Right atrium auricular region (tissue), 2 donors: Measurements from ENCODE around the gene TNNI3K. TPM values are rescaled to one million over a fixed set of nuclear protein-coding genes. Genes with fewer than 3 reads are reported as not detected.

Experiments used
- DNase-seq: peaks from one replicate; pipeline ENCODE4 v3.0.0-alpha.2; 2019; ENCODE audit warnings: low spot score
- H3K27ac ChIP-seq, 2 donors: fragments of 200-600 bp; sonication (generic); 1 replicate in 1 of 2; 2 replicates in 1 of 2; pipeline ENCODE4 v1.5.1; 2016 to 2019
- H3K27me3 ChIP-seq, 2 donors: fragments of 200-600 bp; sonication (generic); one replicate each; pipeline versions ENCODE4 v1.5.1 to v1.6.0; 2017 to 2019
- H3K36me3 ChIP-seq: fragments of 200-600 bp; sonication (generic); one replicate; pipeline ENCODE4 v1.5.1; 2016
- H3K4me1 ChIP-seq, 2 donors: fragments of 200-600 bp; sonication (generic); one replicate each; pipeline versions ENCODE4 v1.5.1 to v1.6.0; 2017 to 2019
- H3K4me3 ChIP-seq, 2 donors: fragments of 200-600 bp; sonication (generic); 1 replicate in 1 of 2; 2 replicates in 1 of 2; pipeline ENCODE4 v1.5.1; 2017 to 2019; ENCODE audit warnings: mild to moderate bottlenecking in 1 of 2, moderate library complexity in 1 of 2
- H3K9me3 ChIP-seq, 2 donors: fragments of 200-600 bp; sonication (generic); one replicate each; pipeline ENCODE4 v1.5.1; 2019
- total RNA-seq, 2 donors: library from RNA; depleted of rRNA; stranded (reverse); fragments of >200 nt; gene quantifications; one replicate each; pipeline ENCODE4 v1.1.0, GENCODE V29; 2016
- TF ChIP-seq, protein P1 (sequence below), 2 donors: fragments of 200-600 bp; sonication (generic); IDR thresholded peaks; one replicate each; pipeline ENCODE4 v1.5.1; 2019; ENCODE audit warnings: antibody characterized with exemption in 2 of 2

Gene TNNI3K
- total RNA-seq, 2 donors from 2014 or later = 14.6 to 18.3 TPM

DNA sequence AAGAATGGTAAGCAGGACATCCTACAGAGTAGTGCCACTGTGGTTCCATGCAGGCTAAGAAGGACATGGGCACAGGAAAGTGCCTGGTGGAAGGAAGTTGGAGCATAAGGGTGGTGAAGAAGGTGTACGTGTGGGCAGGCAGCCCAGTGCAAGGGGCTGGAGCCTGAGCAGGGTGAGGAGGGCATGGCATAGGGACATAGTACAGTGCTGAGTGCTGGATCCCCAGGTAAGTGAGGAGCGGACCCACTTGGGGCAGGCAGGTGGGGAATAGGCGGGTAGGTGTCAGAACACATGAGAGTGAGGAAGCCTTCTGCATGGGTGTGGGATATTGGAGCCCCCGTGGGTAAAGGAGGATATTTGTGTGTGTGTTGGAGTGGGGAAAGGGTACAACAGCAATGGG is 292.9 kb downstream of the TNNI3K start:
- no peak overlapping the region for H3K4me3 ChIP-seq
- H3K9me3 ChIP-seq = no peaks in the 10 kb centered on the region
- no peaks in the 10 kb centered on the region for H3K4me1 ChIP-seq
- TF ChIP-seq, protein P1, sequence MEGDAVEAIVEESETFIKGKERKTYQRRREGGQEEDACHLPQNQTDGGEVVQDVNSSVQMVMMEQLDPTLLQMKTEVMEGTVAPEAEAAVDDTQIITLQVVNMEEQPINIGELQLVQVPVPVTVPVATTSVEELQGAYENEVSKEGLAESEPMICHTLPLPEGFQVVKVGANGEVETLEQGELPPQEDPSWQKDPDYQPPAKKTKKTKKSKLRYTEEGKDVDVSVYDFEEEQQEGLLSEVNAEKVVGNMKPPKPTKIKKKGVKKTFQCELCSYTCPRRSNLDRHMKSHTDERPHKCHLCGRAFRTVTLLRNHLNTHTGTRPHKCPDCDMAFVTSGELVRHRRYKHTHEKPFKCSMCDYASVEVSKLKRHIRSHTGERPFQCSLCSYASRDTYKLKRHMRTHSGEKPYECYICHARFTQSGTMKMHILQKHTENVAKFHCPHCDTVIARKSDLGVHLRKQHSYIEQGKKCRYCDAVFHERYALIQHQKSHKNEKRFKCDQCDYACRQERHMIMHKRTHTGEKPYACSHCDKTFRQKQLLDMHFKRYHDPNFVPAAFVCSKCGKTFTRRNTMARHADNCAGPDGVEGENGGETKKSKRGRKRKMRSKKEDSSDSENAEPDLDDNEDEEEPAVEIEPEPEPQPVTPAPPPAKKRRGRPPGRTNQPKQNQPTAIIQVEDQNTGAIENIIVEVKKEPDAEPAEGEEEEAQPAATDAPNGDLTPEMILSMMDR (IDR thresholded peaks at IDR 0.05) = no peak
- H3K36me3 ChIP-seq = no peaks in the 10 kb centered on the region
- H3K27me3 ChIP-seq = no peaks in the 10 kb centered on the region
- H3K27ac ChIP-seq = no peak overlapping the region
- no peak for DNase-seq

DNA sequence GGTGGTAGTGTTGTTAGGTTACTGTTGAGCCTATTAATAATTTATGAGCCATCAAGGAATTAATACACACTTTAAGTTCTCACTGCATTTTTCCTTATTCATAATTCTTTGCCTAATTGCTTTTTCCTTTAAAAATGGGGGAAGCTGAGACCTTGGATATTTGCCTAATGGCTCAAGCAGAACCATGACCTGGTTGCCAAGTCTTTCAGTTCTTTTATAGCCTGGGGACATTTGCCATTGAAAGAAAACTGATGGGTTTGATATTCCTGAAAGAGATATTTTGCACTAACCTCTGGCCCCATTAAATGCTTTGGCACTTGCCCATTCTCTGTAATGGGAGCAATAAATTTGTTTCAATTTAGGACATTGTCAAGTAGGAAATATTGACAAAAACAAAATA is 295.7 kb downstream of the TNNI3K start:
- DNase-seq = no peak
- H3K36me3 ChIP-seq = no peaks in the 10 kb centered on the region
- H3K9me3 ChIP-seq = no peaks in the 10 kb centered on the region
- TF ChIP-seq, protein P1 (IDR thresholded peaks at IDR 0.05) = no peak
- H3K4me3 ChIP-seq = no peak overlapping the region
- H3K4me1 ChIP-seq = no peaks in the 10 kb centered on the region
- no peak overlapping the region for H3K27ac ChIP-seq
- H3K27me3 ChIP-seq = no peaks in the 10 kb centered on the region

DNA sequence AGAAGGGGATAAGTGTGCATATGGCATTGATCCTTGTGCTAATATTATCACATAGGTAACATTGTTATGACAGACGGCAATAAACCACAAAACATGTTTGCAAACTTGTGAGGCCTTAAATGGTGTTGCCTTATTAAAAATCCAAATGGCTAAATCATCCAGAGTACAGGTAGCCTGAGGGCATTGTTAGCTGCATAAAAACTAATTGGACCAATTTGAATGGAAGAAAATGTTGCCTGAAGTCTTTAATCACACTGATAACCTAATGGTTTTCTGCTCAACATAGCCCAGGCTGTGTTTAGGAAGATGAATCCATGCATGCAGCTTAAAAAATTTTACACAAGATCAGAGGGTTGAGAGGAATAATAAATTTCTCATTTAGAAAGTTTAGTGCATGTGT is 296.6 kb downstream of the TNNI3K start:
- Histone ChIP-seq H3K27ac (no peak overlapping the region), H3K4me3 (no peak overlapping the region), H3K36me3 (no peaks in the 10 kb centered on the region), H3K9me3 (no peaks in the 10 kb centered on the region), H3K27me3 (no peaks in the 10 kb centered on the region), H3K4me1 (no peaks in the 10 kb centered on the region)
- TF ChIP-seq, protein P1 (IDR thresholded peaks at IDR 0.05) = no peak
- DNase-seq = no peak

DNA sequence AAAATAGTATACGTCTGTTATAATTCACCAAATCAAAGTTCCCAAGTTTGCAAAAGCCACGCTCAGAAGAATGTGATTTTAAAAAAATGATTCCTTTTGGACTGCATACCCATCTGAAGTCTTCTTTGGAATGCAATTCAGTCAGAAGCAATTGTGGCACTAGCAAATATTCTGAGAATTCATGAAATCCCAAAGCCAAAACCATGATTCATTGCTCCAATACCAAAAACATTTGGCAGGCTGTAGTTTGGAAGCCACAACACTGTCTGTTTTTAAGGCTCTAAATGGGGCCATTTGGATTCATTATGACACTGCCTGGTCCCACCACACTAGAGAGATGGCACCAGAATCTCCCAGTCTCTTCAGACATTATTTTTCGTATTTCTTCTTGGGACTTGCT is 299.1 kb downstream of the TNNI3K start:
- Histone ChIP-seq H3K4me3 (no peak overlapping the region), H3K4me1 (no peaks in the 10 kb centered on the region), H3K36me3 (no peaks in the 10 kb centered on the region), H3K9me3 (no peaks in the 10 kb centered on the region), H3K27me3 (no peaks in the 10 kb centered on the region), H3K27ac (no peak overlapping the region)
- TF ChIP-seq, protein P1 (IDR thresholded peaks at IDR 0.05) = no peak
- no peak for DNase-seq

DNA sequence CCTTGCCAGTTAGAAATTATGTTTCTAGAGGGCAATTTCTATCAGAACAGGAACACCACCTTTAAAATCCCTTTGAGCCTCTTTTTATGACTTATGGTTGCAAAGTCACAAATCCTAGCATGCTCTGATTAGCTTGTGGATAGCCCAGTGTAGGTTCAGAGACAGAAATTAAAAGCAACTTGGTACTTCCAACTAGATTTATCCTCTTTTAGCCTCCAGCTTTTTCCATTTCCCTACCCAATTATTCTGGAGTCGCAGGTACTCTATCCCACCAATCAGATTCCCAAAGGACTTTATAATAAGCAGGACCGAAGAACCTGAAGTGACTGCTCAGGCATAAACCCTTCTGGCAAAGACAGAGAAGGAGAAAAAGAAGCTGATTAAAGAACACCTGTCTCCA is 310.6 kb downstream of the TNNI3K start:
- DNase-seq = no peak
- Histone ChIP-seq H3K27me3 (no peaks in the 10 kb centered on the region), H3K36me3 (no peaks in the 10 kb centered on the region), H3K27ac (no peak overlapping the region), H3K4me3 (no peak overlapping the region), H3K9me3 (no peaks in the 10 kb centered on the region), H3K4me1 (no peaks in the 10 kb centered on the region)
- TF ChIP-seq, protein P1 (IDR thresholded peaks at IDR 0.05) = no peak

DNA sequence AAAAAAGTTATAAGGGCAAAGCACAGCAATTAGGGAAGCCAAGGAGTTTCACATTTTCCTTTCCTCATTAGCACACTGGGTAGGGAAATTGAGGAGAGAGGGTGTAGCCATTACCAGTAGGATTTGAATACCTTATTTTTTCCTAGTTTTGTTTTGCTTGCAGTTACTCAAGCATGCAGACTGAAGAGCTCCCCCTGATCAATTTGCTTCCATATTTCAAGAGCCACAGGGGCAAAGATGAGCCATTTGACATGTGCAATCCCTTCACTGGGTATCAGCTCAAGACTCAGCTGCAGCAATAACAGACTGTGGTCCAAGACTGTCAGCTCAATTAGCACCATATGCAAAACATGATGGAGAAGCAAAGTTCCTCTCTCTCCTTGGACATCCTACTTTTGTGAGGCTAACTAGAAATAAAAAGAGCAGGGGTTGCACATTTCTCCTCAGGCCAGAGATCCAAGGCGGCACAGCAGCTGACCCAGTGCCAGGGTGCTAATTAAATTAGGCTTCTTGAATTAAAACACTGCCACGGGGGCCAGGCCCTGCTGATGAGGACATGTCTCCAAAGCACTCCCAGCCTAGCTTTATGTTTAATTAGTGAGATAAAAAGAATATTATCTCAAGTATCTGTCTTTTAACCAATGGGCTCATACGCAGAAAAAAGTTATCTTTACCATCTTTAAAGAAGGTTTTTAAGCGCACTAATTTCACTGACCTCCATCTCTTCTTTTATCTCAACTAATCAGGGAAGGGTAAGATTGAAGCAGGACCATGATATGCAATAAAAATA is 314.0 kb downstream of the TNNI3K start:
- Histone ChIP-seq H3K27ac (no peak overlapping the region), H3K4me1 (no peaks in the 10 kb centered on the region), H3K36me3 (no peaks in the 10 kb centered on the region), H3K4me3 (no peak overlapping the region), H3K27me3 (no peaks in the 10 kb centered on the region), H3K9me3 (no peaks in the 10 kb centered on the region)
- TF ChIP-seq, protein P1 (IDR thresholded peaks at IDR 0.05) = no peak
- DNase-seq = no peak
